Muscle layer of colon (tissue), 2 donors: Measurements from ENCODE around the gene ITGA11.
A peak's percentile ranks its signal among the peaks of the same experiment; 100 is the strongest.

Experiments used
- H3K27ac ChIP-seq: one replicate; pipeline ENCODE4 v1.7.0; 2013; ENCODE audit warnings: low read depth, mild to moderate bottlenecking, low read length, moderate library complexity
- H3K27me3 ChIP-seq, 2 donors: one replicate each; pipeline ENCODE4 v1.7.0; 2013; ENCODE audit warnings: low read length in 2 of 2, mild to moderate bottlenecking in 2 of 2; ENCODE audit not compliant: insufficient read depth in 2 of 2, control insufficient read depth in 1 of 2
- H3K36me3 ChIP-seq: one replicate; pipeline ENCODE4 v1.7.0; 2013; ENCODE audit warnings: mild to moderate bottlenecking, low read length; ENCODE audit not compliant: insufficient read depth
- H3K4me1 ChIP-seq: one replicate; pipeline ENCODE4 v1.7.0; 2013; ENCODE audit warnings: mild to moderate bottlenecking, low read length; ENCODE audit not compliant: insufficient read depth
- H3K4me3 ChIP-seq, 2 donors: one replicate each; pipeline ENCODE4 v1.7.0; 2013; ENCODE audit warnings: low read length in 2 of 2, low read depth in 1 of 2, mild to moderate bottlenecking in 1 of 2, moderate library complexity in 1 of 2
- H3K9ac ChIP-seq: one replicate; pipeline ENCODE4 v1.7.0; 2013; ENCODE audit warnings: low read length
- H3K9me3 ChIP-seq: one replicate; pipeline ENCODE4 v1.7.0; 2013; ENCODE audit warnings: mild to moderate bottlenecking, low read length
- donor health status: abdominal sarcoma.
- donor health status: Adenocarcinoma of cecum.

ITGA11 gene

DNA sequence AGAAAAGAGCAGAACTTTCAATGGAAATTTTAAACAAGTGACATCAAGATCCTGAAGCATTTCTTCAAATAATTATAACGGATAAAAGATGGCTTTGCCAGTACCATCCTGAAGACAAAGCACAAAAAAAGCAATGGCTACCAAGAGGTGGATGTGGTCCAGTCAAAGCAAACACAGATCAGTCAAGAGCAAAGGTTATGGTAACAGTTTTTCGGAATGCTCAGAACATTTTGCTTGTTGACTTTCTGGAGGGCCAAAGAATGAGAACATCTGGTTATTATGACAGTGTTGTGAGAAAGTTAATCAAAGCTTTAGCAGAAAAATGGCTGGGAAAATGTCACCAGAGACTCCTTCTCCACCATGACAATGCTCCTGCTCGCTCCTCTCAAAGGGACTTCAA is 122.9 kb downstream of the ITGA11 start:
- Histone ChIP-seq H3K4me3 (no peak overlapping the region), H3K4me1 (no peaks in the 10 kb centered on the region), H3K36me3 (no peaks in the 10 kb centered on the region), H3K9me3 (no peaks in the 10 kb centered on the region), H3K9ac (no peak overlapping the region), H3K27me3 (no peaks in the 10 kb centered on the region), H3K27ac (no peak overlapping the region)

DNA sequence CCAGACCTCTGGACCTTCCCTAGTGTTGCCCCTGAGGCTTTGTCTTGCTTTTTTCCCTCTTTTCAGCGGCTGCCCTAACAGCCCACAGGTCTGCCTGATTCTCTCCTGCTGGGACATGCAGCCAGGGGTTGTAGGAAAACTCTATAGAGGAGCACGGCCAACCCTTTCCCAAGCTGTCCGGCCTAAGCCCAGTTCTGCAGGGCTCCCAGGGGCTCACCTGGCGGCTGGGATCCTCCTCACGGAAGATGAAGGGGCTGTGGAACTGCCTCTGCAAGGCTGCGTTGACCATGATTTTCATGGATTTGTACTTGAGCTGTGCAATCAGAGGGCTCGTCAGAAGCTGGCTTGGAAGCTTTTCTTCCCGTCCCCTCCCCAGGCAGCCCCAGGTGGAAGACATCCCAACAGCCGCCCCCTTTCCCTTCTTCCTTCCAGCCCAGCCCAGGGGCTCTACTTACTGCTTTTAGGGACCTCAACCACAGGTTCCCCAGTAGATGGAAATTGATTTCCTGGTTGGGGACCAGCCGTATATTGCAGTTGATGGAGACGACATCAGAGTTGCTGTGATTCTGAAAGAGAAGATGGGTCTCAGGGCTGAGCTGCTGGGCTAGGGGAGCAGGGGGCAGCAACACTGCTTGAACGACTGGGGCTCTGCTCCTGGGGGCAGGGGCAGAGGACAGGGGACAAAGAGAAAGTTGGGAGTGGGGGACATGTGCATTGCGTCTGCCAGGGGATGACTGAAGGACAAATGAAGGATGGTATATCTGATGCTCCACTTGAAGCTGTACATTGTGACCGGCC is 124.6 kb downstream of the ITGA11 start:
- no peaks in the 10 kb centered on the region for H3K4me1 ChIP-seq
- no peak overlapping the region for H3K27ac ChIP-seq
- H3K36me3 ChIP-seq = no peaks in the 10 kb centered on the region
- no peak overlapping the region for H3K9ac ChIP-seq
- H3K27me3 ChIP-seq = no peaks in the 10 kb centered on the region
- H3K4me3 ChIP-seq = no peak overlapping the region
- H3K9me3 ChIP-seq = no peaks in the 10 kb centered on the region

DNA sequence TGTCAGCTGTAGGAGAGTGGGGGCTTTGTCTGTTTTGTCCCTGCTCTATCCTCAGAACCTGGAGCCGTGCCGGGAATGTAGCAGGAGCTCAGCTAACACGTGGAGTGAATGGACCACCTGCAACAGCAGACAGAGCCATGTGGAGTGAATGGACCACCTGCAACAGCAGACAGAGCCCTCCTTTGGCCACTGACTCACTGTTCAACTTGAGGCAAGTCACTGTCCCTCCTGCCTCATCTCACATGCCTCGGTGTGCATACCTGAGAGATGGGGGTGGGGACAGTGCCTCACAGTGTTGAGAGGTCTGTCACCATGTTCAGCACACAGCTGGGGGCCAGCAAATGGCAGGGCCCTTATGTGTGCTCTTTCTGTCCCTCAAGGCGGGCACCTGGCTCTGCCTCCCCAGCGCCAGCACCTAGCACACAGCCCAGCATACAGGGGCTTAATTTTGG is 126.5 kb downstream of the ITGA11 start:
- no peaks in the 10 kb centered on the region for H3K9me3 ChIP-seq

DNA sequence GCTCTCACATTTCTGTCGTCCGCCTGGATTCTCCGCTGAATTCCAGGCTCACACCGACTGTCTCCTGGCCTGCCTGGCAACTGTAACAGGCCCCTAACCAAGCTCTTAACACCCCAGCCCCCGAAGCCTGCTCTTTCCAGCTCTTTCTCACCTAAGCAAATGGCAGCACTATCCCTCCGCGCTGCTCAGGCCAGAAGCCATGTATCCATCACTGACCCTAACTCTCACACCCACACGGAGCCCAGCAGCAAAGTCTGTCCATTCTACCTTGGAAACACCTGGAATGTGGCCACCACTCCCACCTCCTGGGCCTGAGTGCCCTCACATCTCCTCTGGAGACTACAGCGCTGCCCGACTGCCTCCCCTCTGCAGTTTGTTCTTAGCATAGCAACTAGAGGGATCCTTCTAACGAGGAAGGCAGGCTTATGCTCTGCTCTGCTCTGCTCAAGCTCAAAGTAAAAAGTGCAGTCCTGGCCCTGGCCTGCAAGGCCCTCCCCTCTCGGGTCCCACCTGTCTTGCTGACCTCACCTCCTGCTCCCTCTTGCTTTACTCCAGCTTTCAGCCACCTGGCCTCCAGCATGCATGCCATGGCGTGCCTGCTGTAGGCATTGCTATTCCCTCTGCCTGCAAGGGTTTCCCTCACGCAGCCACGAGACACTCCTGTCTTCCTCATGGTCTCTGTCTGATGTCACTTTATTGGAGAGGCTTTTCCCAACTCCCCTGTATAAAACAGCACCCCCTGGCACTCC is 127.2 kb downstream of the ITGA11 start:
- Histone ChIP-seq H3K4me3 (no peak overlapping the region), H3K36me3 (no peaks in the 10 kb centered on the region), H3K4me1 (peaks cover 9% of the 10 kb centered on the region), H3K9me3 (no peaks in the 10 kb centered on the region), H3K27ac (no peak overlapping the region), H3K9ac (no peak overlapping the region), H3K27me3 (no peaks in the 10 kb centered on the region)

More for the DNA sequence above, 126.5 kb downstream of the ITGA11 start:
- Histone ChIP-seq H3K36me3 (no peaks in the 10 kb centered on the region), H3K4me1 (peaks cover 3% of the 10 kb centered on the region), H3K27ac (no peak overlapping the region), H3K9ac (no peak overlapping the region), H3K4me3 (no peak overlapping the region), H3K27me3 (no peaks in the 10 kb centered on the region)

DNA sequence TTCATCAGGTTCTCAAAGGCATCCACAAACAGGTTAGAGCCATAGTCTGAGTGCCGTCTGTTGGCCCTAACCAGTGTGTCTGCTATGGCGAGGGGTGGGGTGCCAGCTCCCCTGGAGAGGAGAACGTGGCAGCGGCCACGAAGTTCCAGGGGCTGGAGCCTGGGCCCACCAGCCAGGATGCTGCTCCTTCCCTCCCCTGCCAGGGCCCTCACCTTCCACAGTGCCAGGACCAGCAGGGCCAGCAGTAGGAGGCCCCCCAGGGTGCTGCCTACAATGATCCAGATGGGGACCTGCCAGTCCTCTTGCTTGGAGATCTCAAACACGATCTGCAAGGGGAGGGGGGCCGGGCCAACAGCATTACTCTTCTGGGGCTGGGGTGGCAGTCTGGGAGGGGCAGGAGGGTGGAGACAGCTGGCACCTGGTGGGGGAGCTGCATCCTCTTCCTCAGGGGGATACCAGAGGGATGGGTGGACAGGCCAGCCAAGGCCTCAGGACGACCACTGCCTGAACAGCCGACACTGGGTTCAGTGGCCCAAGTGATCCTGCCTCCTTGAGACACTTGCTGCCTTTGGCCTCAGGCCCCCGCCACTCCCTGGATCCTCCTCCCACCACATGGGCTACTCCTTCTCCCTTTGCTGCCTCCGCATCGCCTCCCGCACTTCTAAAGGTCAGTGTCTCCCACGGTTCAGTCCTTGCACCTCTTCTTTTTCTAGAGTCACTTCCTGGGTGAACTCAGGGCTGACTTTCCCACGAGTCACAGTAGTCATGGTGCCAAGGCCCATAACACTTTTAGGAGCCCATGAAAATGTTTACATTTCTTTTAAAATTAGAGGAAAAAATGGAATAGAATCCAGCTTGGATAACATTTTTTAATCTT is 128.2 kb downstream of the ITGA11 start:
- no peak overlapping the region for H3K4me3 ChIP-seq

DNA sequence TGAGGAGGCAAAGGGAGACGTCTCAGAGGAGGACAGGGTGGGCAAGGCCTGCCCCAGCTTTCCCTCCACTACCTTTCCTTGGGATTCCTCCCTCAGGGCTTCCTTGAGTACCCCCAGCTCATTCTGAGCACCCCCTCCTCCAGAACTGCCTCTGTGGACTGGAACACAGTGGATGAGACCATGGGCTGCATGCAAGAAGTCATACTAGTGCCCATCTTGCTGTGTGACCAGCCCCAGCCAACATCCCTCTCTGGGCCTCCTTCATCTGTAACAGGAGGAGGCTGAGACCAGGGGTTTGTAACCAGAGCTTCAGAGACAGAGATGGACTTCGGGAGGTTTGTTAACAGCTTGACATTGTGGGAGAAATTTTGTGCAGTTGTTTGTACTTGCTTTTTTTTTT is 128.8 kb downstream of the ITGA11 start:
- peaks cover 15% of the 10 kb centered on the region for H3K4me1 ChIP-seq
- no peak overlapping the region for H3K27ac ChIP-seq
- H3K27me3 ChIP-seq = no peaks in the 10 kb centered on the region
- H3K9me3 ChIP-seq = no peaks in the 10 kb centered on the region
- no peak overlapping the region for H3K4me3 ChIP-seq
- no peaks in the 10 kb centered on the region for H3K36me3 ChIP-seq
- H3K9ac ChIP-seq = no peak overlapping the region

More for the DNA sequence above, 128.2 kb downstream of the ITGA11 start:
- Histone ChIP-seq H3K27me3 (no peaks in the 10 kb centered on the region), H3K9ac (no peak overlapping the region), H3K9me3 (no peaks in the 10 kb centered on the region), H3K36me3 (no peaks in the 10 kb centered on the region), H3K4me1 (peaks cover 15% of the 10 kb centered on the region), H3K27ac (no peak overlapping the region)

DNA sequence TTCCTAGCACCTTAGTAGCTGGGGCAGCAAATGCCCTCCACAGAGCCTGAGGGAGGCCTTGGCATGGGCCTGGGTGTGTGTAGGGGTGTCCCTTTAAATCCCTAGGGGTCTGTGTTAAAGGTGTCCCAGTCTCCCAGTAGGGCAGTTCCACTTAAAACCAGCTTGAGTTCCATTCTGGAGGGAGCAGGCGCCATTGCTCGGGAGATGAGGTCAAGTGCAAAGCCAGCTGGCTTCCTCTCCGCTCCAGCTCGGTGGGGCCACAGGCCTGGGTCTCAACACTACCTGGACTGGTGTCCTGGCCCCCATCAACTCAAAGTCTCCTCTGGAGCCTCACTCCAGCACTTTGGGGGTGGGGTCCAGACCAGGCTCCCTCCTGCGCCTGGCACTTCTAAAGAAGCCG is 129.2 kb downstream of the ITGA11 start:
- peaks cover 15% of the 10 kb centered on the region for H3K4me1 ChIP-seq
- H3K27me3 ChIP-seq = no peaks in the 10 kb centered on the region
- H3K36me3 ChIP-seq = no peaks in the 10 kb centered on the region
- H3K4me3 ChIP-seq = no peak overlapping the region
- no peaks in the 10 kb centered on the region for H3K9me3 ChIP-seq
- H3K27ac ChIP-seq = no peak overlapping the region
- no peak overlapping the region for H3K9ac ChIP-seq

DNA sequence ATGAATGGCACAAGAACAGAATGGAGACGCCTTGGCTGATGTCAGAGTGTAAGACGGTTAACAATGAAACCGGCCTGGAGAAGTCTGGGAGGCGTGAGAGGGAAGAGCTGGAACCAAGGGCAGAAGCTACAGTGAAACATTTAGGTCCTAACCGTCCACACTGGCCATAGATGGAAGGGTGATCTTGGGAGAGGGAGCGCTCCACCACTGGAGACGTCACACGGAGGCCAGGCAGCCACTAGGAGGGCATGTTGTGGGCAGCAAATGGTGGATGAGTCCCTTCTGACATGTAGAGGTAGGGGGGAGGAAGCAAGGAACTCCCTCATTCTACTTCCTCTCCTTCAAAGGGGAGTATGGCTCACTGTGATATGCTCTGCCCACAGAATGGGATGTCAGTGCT is 130.7 kb downstream of the ITGA11 start:
- peaks cover 15% of the 10 kb centered on the region for H3K4me1 ChIP-seq
- no peak overlapping the region for H3K27ac ChIP-seq
- no peak overlapping the region for H3K4me3 ChIP-seq
- H3K27me3 ChIP-seq = no peaks in the 10 kb centered on the region
- no peak overlapping the region for H3K9ac ChIP-seq
- no peaks in the 10 kb centered on the region for H3K36me3 ChIP-seq
- H3K9me3 ChIP-seq = no peaks in the 10 kb centered on the region

DNA sequence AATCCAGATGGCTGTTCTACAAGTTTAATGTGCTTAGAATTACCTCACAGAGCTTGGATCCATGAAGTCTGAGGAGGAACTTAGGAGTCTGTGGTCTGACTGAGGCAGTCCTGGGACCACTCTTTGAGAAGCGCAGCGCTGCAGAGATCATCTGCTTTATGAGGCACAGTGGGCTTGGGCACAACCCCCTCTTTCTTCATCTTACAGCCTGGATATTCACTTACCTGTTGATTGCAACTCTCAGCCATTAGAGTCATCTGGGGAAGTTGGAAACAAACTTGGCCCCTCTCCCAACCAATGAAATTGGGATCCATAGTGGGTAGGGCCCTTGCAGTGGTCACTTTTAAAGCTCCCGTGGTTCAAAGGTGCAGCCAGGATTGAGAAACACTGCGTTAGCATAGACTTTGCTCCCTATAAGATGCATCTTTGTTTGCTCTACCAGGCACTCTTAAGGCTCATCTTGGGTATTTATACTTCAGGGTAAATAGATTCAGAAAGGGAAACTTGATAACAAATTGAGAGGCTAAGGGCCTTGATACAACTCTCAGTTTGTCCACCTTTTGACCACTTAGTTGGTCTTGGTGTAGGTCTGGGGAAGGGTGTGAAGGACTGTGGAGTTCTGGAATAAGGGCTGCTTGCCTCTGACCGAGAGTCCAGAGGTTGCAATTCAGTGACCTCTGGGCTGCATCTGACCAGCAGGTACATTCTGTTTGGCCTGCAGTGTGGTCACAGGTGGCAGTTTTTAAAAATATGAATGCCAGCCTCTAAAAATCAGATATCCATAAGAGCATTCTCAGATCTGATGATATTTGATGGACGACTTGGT is 131.6 kb downstream of the ITGA11 start:
- no peaks in the 10 kb centered on the region for H3K36me3 ChIP-seq

DNA sequence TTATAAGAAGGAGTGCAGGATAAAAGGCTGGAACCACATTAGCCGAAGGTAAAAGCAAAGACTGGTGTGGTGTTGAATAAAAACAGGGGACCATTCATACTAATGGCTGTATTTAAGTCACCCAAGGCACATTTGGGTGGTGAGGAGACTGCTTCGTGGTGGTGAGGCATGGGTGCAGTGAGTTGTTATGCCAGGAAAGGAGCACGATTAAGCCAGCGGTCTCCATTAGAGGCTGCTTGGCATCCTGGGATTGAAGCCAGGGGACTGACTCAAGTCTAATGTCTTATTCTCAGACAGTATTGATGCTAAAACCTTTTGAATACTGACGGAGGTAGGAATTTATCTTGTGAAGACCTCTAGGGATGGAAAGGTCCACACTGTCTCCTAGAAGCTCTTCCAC is 132.5 kb downstream of the ITGA11 start:
- H3K4me3 ChIP-seq = peak overlapping the region in 1 of 2 donors; percentile 49
- H3K27me3 ChIP-seq = no peaks in the 10 kb centered on the region
- H3K36me3 ChIP-seq = no peaks in the 10 kb centered on the region
- no peak overlapping the region for H3K27ac ChIP-seq
- peak overlapping the region; percentile 17 for H3K9ac ChIP-seq
- H3K9me3 ChIP-seq = no peaks in the 10 kb centered on the region
- peaks cover 26% of the 10 kb centered on the region for H3K4me1 ChIP-seq

More for the DNA sequence above, 131.6 kb downstream of the ITGA11 start:
- H3K9ac ChIP-seq = no peak overlapping the region
- H3K4me3 ChIP-seq = no peak overlapping the region
- no peaks in the 10 kb centered on the region for H3K9me3 ChIP-seq
- peaks cover 18% of the 10 kb centered on the region for H3K4me1 ChIP-seq
- H3K27me3 ChIP-seq = no peaks in the 10 kb centered on the region
- H3K27ac ChIP-seq = no peak overlapping the region
